HUES64 (cell line): ENCODE measurements around the gene MYT1. TPM values are rescaled to one million over a fixed set of nuclear protein-coding genes. Genes with fewer than 3 reads are reported as not detected.
A peak's percentile ranks its signal among the peaks of the same experiment; 100 is the strongest.
"Not testable (repeated sequence)": the region's sequence is repeated elsewhere in the genome, so short reads cannot be mapped to it uniquely, and the experiment has no call there.

Source experiments
- H3K27ac ChIP-seq: 2 replicates; pipeline ENCODE4 v1.7.0; 2013; ENCODE audit warnings: low read depth, low read length, inconsistent platforms
- H3K27me3 ChIP-seq: 2 replicates; pipeline ENCODE4 v1.6.1; 2013; ENCODE audit warnings: mild to moderate bottlenecking, low read length; ENCODE audit not compliant: insufficient read depth
- H3K36me3 ChIP-seq: 2 replicates; pipeline ENCODE4 v1.6.1; 2013; ENCODE audit warnings: mild to moderate bottlenecking, low read length; ENCODE audit not compliant: insufficient read depth
- H3K4me1 ChIP-seq: 2 replicates; pipeline ENCODE4 v1.6.1; 2013; ENCODE audit warnings: mild to moderate bottlenecking, low read length, moderate library complexity; ENCODE audit not compliant: insufficient read depth
- H3K4me3 ChIP-seq: 2 replicates; pipeline ENCODE4 v1.5.1; 2013; ENCODE audit warnings: mild to moderate bottlenecking, low read length, moderate library complexity
- H3K9ac ChIP-seq: 2 replicates; pipeline ENCODE4 v1.6.1; 2013; ENCODE audit warnings: mild to moderate bottlenecking, low read depth, low read length
- H3K9me3 ChIP-seq: 2 replicates; pipeline ENCODE4 v1.6.1; 2013; ENCODE audit warnings: low read depth, low read length; ENCODE audit not compliant: insufficient read depth
- WGBS: fragments of 150-250, 120-280 bp; methylation state at CpG from one replicate; pipeline ENCODE4 v1.1.7; 2013; ENCODE audit warnings: missing lambda C conversion rate; 5-methylcytosine and 5-hydroxymethylcytosine counted together
- polyA plus RNA-seq, 2 experiments: library from polyadenylated mRNA; stranded (reverse); fragments of 50-300 nt; gene quantifications; one replicate each; pipeline ENCODE4 v1.2.3, GENCODE V29; 2013

MYT1 gene
- polyA plus RNA-seq (2013, experiment 1 of 2) = 0.45 TPM
- 0.82 TPM for polyA plus RNA-seq (2013, experiment 2 of 2)

DNA sequence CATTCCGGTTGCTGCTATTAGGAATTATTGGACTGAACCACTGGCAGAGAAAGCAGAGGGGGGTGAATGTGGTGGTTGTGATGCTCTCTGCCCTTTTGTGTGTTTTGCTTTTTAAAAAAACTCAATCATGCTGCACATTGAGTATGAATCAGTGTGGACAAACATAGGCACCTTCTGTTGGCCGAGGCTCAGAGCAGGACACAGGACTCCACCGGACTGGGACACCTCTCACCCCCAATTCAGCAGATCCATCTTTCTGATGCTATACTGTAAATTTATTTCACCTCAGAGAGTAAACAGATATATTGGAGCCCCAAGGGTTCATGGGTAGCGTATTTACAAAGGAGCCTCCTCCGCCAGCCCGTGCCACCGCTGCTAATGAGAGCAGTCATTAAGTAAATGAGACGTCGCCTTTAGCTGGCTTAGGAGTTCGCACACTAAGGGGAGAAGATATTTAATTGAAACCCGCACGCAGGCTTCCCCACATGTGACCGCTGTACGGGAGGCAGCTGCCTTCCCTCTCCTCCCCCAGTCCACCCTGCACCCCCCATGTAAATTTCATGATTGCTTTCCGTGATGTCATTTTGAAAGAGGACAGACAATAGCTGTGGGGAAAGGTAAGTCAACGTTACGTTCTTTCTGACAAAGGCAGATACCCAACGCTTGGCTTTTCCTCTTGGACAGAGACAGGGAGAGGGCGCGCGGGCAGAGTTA, at the start of gene MYT1:
MYT1 (plus strand) TSS at position 330 of the 714 bp plus-strand sequence. CDS start 34,410 bp downstream, outside the sequence.
- Histone ChIP-seq H3K36me3 (no peaks in the 10 kb centered on the region), H3K9ac (no peak within 1 kb of the TSS), H3K9me3 (no peaks in the 10 kb centered on the region), H3K4me1 (peaks cover 37% of the 10 kb centered on the region), H3K27me3 (peaks cover 42% of the 10 kb centered on the region), H3K27ac (no peak within 1 kb of the TSS), H3K4me3 (no peak within 1 kb of the TSS)
- WGBS = 83% methylated on average over 21 of the region's 21 CpGs

DNA sequence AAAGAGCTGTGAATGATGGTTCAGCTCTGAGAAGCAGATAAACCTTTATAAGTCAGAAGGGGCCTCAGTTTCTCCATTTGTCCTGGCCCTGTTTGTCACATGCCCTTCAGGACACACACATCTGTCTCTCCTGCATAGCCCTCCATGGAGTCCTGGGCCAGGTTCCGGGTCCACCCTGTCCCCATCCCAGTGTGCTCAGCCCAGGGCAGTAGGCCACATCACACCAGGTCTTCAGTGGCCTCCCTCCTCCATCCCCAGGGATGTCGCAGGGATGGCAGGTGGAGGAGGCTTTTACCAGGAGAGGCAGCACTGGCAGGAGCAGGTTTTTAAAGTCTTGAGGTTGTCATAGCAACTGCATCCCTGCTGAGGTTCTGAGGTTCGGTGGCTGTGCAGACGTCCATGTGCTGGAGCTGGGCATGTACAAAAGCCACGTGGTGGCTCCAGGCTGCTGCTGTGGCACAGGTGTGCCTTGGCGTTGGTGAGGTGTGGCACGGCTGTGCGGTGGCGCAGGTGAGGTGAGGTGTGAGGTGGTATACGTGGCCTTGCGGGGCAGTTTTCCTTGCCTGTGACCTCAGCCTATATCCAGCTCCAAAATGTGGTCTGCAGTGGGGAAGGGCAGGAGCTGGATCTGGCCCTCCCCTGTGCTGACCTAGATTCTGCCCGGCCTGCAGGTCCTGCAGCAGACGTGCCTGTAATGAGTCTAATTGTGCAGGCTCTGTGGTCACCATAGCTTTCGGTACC, 48.9 kb upstream of the MYT1 start:
- WGBS = 84% methylated on average over 13 of the region's 14 CpGs
- Histone ChIP-seq H3K9me3 (no peaks in the 10 kb centered on the region), H3K27ac (no peak overlapping the region), H3K4me3 (no peak overlapping the region), H3K36me3 (no peaks in the 10 kb centered on the region), H3K4me1 (no peaks in the 10 kb centered on the region), H3K27me3 (no peaks in the 10 kb centered on the region), H3K9ac (no peak overlapping the region)

DNA sequence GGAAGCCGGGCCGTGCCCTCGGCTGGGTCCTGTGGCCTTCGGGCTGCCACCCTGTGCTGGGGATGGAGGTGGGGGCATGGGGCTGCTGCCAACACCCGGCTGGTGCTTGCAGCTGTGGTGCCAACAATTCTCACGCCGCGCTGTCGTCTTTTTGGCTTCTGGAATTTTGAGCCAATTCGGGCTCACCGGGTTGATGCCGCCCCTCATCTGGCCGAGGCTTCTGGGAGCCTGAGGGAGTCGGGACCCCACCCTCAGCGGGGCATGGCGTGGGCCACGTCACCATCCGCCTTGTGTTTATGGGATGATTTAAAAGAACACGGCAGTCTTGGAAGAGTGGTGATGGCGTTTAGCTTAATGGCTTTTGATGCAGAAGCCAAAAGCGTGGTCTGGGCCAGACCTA, 48.2 kb upstream of the MYT1 start:
- H3K4me1 ChIP-seq = no peaks in the 10 kb centered on the region
- no peaks in the 10 kb centered on the region for H3K27me3 ChIP-seq
- H3K36me3 ChIP-seq = no peaks in the 10 kb centered on the region
- no peak overlapping the region for H3K9ac ChIP-seq
- H3K4me3 ChIP-seq = no peak overlapping the region
- WGBS = 94% methylated on average over 21 of the region's 21 CpGs
- no peak overlapping the region for H3K27ac ChIP-seq
- no peaks in the 10 kb centered on the region for H3K9me3 ChIP-seq

DNA sequence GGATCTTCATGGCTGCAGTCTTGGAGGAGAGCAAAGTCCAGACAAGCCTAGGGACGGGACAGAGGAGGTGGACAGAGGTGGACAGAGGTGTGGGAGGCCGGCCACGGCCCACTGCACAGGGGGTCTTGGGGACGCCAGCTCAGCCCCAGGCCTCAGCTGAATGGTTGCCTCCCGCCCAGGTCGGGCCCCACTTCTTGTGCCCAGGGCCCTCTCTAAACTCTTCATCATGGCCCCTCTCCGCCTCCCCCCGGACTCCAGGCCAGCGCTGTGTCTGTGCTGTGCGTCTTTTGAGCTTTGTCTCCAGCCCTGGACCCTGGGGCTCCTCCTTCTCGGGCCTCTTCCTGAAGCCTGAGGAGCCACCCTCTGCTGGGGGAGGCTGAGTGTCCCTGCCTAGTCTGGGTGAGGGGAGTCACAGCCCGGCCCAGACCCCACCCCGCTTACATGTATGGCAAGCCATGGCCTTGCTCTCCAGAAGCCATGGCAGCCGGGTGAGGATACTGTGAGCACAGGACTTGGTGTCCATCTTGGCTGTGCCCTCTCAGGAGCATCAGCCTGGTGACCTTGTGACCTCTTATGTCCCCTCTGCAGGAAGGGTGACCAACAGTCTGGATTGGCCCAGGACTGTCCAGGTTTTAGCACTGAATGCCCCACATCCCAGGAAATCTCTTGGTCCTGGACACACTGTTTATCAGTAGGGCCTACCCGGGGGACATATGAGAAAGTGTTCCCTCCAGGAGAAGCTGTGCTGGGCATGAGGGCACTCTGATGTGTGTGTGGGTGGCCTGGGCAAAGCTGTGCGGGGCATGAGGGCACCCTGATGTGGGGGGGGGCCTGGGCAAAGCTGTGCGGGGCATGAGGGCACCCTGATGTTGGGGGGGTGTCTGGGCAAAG, 47.5 kb upstream of the MYT1 start:
- no peaks in the 10 kb centered on the region for H3K4me1 ChIP-seq
- H3K27ac ChIP-seq = no peak overlapping the region
- no peaks in the 10 kb centered on the region for H3K27me3 ChIP-seq
- no peak overlapping the region for H3K4me3 ChIP-seq
- H3K9me3 ChIP-seq = no peaks in the 10 kb centered on the region
- WGBS = 85% methylated on average over 17 of the region's 17 CpGs
- H3K36me3 ChIP-seq = no peaks in the 10 kb centered on the region
- no peak overlapping the region for H3K9ac ChIP-seq

DNA sequence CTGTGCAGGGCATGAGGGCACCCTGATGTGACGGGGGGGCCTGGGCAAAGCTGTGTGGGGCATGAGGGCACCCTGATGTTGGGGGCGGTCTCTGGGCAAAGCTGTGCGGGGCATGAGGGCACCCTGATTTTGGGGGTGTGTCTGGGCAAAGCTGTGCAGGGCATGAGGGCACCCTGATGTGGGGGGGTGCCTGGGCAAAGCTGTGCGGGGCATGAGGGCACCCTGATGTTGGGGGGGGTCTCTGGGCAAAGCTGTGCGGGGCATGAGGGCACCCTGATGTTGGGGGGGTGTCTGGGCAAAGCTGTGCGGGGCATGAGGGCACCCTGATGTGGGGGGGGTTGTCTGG, 46.8 kb upstream of the MYT1 start:
- not testable (repeated sequence) for H3K9ac ChIP-seq, H3K27me3 ChIP-seq, H3K4me3 ChIP-seq, H3K27ac ChIP-seq, H3K4me1 ChIP-seq, H3K9me3 ChIP-seq, H3K36me3 ChIP-seq
- WGBS = 92% methylated on average over 2 of the region's 6 CpGs

DNA sequence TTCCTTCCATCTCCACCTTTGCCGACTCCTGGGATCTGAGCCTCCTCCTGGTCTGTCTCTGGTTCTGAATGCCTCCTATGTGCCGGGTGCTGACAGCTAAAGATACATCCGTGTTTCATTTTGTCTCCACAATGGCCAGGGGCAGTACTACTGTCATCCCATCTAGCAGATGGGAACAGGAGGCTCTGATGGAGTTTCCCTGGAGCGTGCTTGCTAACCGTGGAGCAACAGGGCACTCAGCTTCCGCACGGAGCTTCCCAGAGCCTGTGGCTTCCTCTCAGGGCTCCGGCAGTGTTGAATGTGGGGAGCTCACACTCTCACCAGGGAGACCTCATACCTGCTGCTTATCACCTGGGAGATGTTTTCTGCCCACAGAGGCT, 45.0 kb upstream of the MYT1 start:
- Histone ChIP-seq H3K4me3 (no peak overlapping the region), H3K27me3 (no peaks in the 10 kb centered on the region), H3K27ac (no peak overlapping the region), H3K9me3 (no peaks in the 10 kb centered on the region), H3K4me1 (no peaks in the 10 kb centered on the region), H3K36me3 (no peaks in the 10 kb centered on the region), H3K9ac (no peak overlapping the region)
- WGBS = 82% methylated on average over 8 of the region's 8 CpGs

DNA sequence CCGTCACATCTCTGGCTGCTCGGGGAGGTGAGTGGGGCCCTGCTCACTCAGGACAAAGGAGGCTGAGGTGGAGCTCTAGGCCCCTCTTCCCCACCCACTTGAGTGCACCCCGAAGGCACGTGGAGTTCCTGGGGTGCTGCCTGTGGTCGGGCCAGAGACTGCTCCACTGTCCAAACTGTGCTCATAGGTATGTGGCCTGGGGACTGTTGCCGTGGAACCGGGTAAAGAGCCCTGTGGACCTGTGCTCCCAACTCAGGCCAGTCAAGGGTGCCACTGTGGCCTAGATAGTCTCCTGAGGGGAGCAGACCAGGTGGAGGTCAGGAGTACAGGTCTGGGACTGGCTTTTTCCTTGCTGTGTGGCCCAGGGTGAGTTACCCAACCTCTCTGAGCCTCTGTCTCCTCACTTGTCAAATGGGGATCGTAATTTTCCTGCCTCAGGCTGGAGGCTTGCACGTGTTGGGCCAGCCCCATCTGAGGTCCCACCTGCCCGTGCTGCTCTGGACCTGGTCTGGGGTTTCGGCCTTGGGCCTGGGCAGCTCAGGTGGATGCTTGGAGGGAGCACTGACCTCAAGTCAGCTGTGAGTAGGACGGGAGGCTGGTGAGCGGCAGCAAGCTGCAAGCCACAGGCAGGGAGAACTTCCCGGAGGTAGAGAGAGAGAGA, 44.4 kb upstream of the MYT1 start:
- 77% methylated on average over 13 of the region's 14 CpGs for WGBS
- H3K4me1 ChIP-seq = no peaks in the 10 kb centered on the region
- H3K36me3 ChIP-seq = no peaks in the 10 kb centered on the region
- H3K27me3 ChIP-seq = no peaks in the 10 kb centered on the region
- no peaks in the 10 kb centered on the region for H3K9me3 ChIP-seq
- no peak overlapping the region for H3K9ac ChIP-seq
- 0 out of 2 replicates have a peak overlapping the region, but pooled peaks have one; percentile 15 for H3K4me3 ChIP-seq
- H3K27ac ChIP-seq = no peak overlapping the region

DNA sequence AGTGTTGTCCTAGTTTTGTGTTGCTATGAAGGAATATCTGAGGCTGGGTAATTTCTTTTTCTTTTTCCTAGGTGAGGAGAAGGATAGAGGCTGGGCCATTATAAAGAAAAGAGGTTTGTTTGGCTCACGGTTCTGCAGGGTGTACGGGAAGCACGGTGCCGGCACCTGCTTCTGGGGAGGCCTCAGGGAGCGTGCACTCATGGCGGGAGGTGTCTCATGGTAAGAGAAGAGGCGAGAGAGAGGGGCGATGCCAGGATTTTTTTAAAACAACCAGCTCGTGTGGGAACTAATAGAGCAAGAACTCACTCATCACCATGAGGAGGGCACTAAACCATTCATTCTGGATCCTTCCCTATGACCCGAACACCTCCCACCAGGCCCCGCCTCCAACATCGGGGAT, 42.7 kb upstream of the MYT1 start:
- H3K27ac ChIP-seq = no peak overlapping the region
- H3K9ac ChIP-seq = no peak overlapping the region
- no peaks in the 10 kb centered on the region for H3K4me1 ChIP-seq
- WGBS = 92% methylated on average over 12 of the region's 12 CpGs
- no peaks in the 10 kb centered on the region for H3K27me3 ChIP-seq
- H3K36me3 ChIP-seq = no peaks in the 10 kb centered on the region
- H3K4me3 ChIP-seq = no peak overlapping the region
- H3K9me3 ChIP-seq = no peaks in the 10 kb centered on the region

DNA sequence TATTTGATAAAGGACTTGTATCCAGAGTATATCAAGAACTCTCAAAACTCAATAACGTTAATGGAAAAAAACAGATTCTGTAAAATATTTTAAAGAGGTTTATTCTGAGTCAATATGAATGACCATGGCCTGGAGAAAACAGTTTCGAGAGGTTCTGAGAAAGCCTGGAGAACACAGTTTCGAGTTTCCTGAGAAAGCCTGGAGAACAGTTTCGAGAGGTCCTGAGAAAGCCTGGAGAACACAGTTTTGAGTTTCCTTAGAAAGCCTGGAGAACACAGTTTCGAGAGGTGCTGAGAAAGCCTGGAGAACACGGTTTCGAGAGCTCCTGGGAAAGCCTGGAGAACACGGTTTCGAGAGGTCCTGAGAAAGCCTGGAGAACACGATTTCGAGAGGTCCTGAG, 41.3 kb upstream of the MYT1 start:
- H3K27me3 ChIP-seq, H3K36me3 ChIP-seq, H3K9me3 ChIP-seq, H3K4me3 ChIP-seq, H3K9ac ChIP-seq, H3K27ac ChIP-seq, H3K4me1 ChIP-seq: not testable (repeated sequence)
- 87% methylated on average over 11 of the region's 11 CpGs for WGBS

DNA sequence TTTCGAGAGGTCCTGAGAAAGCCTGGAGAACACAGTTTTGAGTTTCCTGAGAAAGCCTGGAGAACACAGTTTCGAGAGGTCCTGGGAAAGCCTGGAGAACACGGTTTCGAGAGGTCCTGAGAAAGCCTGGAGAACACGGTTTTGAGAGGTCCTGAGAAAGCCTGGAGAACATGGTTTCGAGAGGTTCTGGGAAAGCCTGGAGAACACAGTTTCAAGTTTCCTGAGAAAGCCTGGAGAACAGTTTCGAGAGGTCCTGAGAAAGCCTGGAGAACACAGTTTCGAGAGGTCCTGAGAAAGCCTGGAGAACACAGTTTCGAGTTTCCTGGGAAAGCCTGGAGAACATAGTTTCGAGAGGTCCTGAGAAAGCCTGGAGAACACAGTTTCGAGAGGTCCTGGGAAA, 40.7 kb upstream of the MYT1 start:
- H3K27ac ChIP-seq, H3K9ac ChIP-seq, H3K9me3 ChIP-seq, H3K4me1 ChIP-seq, H3K36me3 ChIP-seq, H3K27me3 ChIP-seq, H3K4me3 ChIP-seq: not testable (repeated sequence)
- WGBS = 89% methylated on average over 11 of the region's 11 CpGs
